ENCODE data around the gene IFT122. TPM values are rescaled to one million over a fixed set of nuclear protein-coding genes. Genes with fewer than 3 reads are reported as not detected.

The IFT122 gene
- total and polyA plus RNA-seq, 2 experiments from 2014 or later: 10.2 to 38.8 TPM

DNA sequence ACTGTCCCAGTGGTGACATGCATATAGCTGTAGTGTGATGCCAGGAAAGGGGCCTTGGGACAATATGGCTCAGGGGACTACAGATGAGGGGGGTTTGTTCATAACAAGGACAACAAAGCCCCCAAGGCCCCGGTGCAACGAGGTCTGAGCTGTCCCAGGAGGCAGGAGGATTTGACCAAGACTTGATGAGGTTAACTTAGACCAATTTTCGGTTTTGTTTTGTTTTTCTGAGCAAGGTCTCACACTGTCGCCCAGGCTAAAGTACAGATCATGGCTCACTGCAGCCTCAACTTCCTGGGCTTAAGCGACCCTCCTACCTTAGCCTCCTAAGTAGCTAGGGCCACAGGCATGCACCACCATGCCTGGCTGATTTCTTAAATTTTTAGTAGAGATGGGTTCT is 35.4 kb upstream of the IFT122 start:
- Mint-ChIP-seq H3K27ac (no peak overlapping the region), H3K4me1 (no peaks in the 10 kb centered on the region; the same call in 2 of the 3 replicates), H3K9me3 (no peaks in the 10 kb centered on the region; the same call in 2 of the 3 replicates), H3K36me3 (ENCODE audit: low read depth) (no peaks in the 10 kb centered on the region), H3K27me3 (ENCODE audit: insufficient read depth, low read depth, poor library complexity) (peaks cover 9% of the 10 kb centered on the region), H3K4me3 (no peak overlapping the region)
- Histone ChIP-seq H3K27me3 (ENCODE audit: insufficient read depth) (no peaks in the 10 kb centered on the region), H3K9me2 (ENCODE audit: insufficient read depth) (no peaks in the 10 kb centered on the region), H4K20me1 (replicated peaks; ENCODE audit: insufficient read depth) (no peaks in the 10 kb centered on the region), H3K79me2 (replicated peaks; ENCODE audit: insufficient read depth) (no peaks in the 10 kb centered on the region), H2AFZ (no peak overlapping the region), H3K4me1 (ENCODE audit: insufficient read depth) (no peaks in the 10 kb centered on the region), H3K4me3 (no peak overlapping the region), H3F3A (replicated peaks; ENCODE audit: low read depth) (no peaks in the 10 kb centered on the region), H3K27ac (ENCODE audit: low read depth) (no peak overlapping the region), H3K36me3 (ENCODE audit: insufficient read depth) (no peaks in the 10 kb centered on the region), H3K4me2 (no peak overlapping the region)
- ATAC-seq: no peak
- DNase-seq (ENCODE audit: low spot score): no peak
- TF ChIP-seq EZH2phosphoT487 (IDR thresholded peaks at IDR 0.05; ENCODE audit: unreplicated experiment) (no peak), REST (IDR thresholded peaks at IDR 0.05; ENCODE audit: unreplicated experiment) (no peak), ZNF331 (CRISPR knock-in tag; IDR thresholded peaks at IDR 0.05; ENCODE audit: low read depth) (no peak), ZNF114 (CRISPR knock-in tag; IDR thresholded peaks at IDR 0.05) (no peak), STAT1 (IDR thresholded peaks at IDR 0.05; ENCODE audit: unreplicated experiment) (no peak), CTCF (conservative IDR thresholded peaks at IDR 0.05; ENCODE audit: low read depth in 2 of 2) (no peak), EZH2 (IDR thresholded peaks at IDR 0.05; ENCODE audit: low read depth, unreplicated experiment) (no peak), CREB1 (CRISPR knock-in tag; IDR thresholded peaks at IDR 0.05; ENCODE audit: low read depth) (no peak), JUNB (IDR thresholded peaks at IDR 0.05; ENCODE audit: unreplicated experiment) (no peak), NANOG (IDR thresholded peaks at IDR 0.05; ENCODE audit: borderline replicate concordance) (no peak)
- TF ChIP-seq, protein P1, sequence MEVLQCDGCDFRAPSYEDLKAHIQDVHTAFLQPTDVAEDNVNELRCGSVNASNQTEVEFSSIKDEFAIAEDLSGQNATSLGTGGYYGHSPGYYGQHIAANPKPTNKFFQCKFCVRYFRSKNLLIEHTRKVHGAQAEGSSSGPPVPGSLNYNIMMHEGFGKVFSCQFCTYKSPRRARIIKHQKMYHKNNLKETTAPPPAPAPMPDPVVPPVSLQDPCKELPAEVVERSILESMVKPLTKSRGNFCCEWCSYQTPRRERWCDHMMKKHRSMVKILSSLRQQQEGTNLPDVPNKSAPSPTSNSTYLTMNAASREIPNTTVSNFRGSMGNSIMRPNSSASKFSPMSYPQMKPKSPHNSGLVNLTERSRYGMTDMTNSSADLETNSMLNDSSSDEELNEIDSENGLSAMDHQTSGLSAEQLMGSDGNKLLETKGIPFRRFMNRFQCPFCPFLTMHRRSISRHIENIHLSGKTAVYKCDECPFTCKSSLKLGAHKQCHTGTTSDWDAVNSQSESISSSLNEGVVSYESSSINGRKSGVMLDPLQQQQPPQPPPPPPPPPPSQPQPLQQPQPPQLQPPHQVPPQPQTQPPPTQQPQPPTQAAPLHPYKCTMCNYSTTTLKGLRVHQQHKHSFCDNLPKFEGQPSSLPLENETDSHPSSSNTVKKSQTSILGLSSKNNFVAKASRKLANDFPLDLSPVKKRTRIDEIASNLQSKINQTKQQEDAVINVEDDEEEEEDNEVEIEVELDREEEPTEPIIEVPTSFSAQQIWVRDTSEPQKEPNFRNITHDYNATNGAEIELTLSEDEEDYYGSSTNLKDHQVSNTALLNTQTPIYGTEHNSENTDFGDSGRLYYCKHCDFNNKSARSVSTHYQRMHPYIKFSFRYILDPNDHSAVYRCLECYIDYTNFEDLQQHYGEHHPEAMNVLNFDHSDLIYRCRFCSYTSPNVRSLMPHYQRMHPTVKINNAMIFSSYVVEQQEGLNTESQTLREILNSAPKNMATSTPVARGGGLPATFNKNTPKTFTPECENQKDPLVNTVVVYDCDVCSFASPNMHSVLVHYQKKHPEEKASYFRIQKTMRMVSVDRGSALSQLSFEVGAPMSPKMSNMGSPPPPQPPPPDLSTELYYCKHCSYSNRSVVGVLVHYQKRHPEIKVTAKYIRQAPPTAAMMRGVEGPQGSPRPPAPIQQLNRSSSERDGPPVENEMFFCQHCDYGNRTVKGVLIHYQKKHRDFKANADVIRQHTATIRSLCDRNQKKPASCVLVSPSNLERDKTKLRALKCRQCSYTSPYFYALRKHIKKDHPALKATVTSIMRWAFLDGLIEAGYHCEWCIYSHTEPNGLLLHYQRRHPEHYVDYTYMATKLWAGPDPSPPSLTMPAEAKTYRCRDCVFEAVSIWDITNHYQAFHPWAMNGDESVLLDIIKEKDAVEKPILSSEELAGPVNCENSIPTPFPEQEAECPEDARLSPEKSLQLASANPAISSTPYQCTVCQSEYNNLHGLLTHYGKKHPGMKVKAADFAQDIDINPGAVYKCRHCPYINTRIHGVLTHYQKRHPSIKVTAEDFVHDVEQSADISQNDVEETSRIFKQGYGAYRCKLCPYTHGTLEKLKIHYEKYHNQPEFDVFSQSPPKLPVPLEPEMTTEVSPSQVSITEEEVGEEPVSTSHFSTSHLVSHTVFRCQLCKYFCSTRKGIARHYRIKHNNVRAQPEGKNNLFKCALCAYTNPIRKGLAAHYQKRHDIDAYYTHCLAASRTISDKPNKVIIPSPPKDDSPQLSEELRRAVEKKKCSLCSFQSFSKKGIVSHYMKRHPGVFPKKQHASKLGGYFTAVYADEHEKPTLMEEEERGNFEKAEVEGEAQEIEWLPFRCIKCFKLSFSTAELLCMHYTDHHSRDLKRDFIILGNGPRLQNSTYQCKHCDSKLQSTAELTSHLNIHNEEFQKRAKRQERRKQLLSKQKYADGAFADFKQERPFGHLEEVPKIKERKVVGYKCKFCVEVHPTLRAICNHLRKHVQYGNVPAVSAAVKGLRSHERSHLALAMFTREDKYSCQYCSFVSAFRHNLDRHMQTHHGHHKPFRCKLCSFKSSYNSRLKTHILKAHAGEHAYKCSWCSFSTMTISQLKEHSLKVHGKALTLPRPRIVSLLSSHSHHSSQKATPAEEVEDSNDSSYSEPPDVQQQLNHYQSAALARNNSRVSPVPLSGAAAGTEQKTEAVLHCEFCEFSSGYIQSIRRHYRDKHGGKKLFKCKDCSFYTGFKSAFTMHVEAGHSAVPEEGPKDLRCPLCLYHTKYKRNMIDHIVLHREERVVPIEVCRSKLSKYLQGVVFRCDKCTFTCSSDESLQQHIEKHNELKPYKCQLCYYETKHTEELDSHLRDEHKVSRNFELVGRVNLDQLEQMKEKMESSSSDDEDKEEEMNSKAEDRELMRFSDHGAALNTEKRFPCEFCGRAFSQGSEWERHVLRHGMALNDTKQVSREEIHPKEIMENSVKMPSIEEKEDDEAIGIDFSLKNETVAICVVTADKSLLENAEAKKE (CRISPR knock-in tag; IDR thresholded peaks at IDR 0.05): no peak
- TF ChIP-seq, protein P2, sequence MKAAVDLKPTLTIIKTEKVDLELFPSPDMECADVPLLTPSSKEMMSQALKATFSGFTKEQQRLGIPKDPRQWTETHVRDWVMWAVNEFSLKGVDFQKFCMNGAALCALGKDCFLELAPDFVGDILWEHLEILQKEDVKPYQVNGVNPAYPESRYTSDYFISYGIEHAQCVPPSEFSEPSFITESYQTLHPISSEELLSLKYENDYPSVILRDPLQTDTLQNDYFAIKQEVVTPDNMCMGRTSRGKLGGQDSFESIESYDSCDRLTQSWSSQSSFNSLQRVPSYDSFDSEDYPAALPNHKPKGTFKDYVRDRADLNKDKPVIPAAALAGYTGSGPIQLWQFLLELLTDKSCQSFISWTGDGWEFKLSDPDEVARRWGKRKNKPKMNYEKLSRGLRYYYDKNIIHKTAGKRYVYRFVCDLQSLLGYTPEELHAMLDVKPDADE (IDR thresholded peaks at IDR 0.05): no peak
